ENCODE measurements around the gene EIF2S3B.

The EIF2S3B gene

DNA sequence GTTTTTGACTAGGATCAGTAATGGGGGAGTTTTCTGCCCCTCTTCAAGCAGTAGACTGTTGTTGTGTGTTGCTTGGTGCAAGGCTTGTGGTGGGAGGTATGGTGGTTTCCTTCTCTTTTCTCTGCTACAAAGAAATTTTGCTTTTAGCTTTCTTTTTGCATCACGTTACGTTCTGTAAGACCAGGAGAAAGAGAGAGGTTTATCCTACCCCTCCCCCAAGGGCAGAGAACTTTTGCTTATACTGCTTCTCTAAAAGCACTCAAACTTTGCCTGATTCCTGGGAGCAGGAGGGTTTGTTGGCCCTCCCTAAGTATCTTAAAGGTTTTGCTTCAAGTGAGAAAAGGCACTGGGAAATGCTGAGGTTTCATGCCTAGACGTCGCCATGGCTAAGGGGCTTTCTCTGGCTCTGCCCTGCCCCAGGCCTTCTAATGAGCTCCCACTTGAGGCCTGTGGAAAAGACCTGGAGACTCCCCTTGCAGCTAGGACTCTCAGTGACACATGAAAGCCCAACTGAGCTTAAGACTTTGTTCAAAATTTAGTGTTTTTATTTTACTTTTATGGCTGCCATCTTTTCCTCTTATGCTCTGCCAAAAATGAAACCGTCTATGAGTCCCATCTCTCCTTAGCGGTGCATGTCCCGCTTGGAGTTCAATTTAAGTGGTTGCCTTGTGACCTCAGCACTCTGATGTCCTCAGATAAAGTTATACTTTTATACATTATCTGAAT is 49.2 kb downstream of the EIF2S3B start:
- DNase-seq (ENCODE audit: low spot score), result peak; percentile 50

DNA sequence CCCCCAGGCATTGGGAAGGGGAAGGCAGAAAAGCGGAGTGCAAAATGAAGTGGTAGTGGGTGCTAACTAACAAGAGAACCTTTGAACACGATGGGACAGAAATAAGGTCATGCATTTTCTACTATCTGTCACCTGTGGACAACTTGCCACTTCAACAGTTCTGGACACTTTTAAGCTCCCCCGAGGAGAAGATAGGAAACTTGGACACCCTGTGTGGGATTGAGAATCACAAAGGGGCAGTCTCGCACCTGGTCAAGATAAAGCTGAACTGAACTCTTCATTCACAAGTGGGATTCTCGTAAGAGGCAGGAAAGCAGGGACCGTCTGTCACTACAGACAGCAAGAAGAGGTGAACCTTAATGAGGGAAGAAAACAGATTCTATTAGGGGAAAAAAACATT is 51.6 kb downstream of the EIF2S3B start:
- no peak for DNase-seq (ENCODE audit: low spot score)

DNA sequence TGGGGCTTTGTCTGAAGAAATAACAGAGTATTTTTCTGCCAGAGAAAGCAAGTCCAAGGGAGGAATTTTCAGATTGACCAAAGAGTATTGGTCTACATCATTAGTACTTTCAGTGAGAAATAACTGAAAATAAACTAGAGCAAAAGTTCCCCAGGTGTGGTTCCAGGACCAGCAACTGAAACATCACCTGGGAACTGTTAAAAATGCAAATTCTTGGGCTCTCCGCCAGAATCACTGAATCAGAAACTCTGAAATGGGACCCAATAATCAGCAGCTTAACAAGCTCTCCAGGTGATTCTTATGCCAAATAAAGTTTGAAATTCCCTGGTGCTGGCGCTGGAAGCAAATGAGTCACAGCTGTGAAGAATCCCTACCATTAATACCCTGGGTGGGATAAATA is 52.1 kb downstream of the EIF2S3B start:
- DNase-seq (ENCODE audit: low spot score), result no peak

All from CD4-positive, alpha-beta T cell treated with Interleukin-15 for 4 hours (primary cell).